Mesendoderm (in vitro differentiated cells): ENCODE data around the gene PRDM16.

Experiments used
- DNase-seq: peaks from one replicate; pipeline ENCODE4 v3.0.0; 2013
- H2AK5ac ChIP-seq: 2 replicates; pipeline ENCODE4 v1.6.1; 2013; ENCODE audit warnings: low read length, inconsistent platforms
- H2BK120ac ChIP-seq: 2 replicates; pipeline ENCODE4 v1.6.1; 2013; ENCODE audit warnings: low read depth, mild to moderate bottlenecking, low read length, moderate library complexity, mixed read lengths
- H2BK15ac ChIP-seq: replicated peaks from 2 replicates; pipeline ENCODE4 v1.6.1; 2013; ENCODE audit warnings: low read depth, mild to moderate bottlenecking, moderate library complexity
- H2BK5ac ChIP-seq: 2 replicates; pipeline ENCODE4 v1.6.1; 2013; ENCODE audit warnings: low read length, inconsistent platforms
- H3K18ac ChIP-seq: 2 replicates; pipeline ENCODE4 v1.6.1; 2013; ENCODE audit warnings: mild to moderate bottlenecking, low read length, mixed read lengths
- H3K23ac ChIP-seq: one replicate; pipeline ENCODE4 v1.6.1; 2013; ENCODE audit warnings: low read length
- H3K27ac ChIP-seq: 2 replicates; pipeline ENCODE4 v1.5.1; 2013; ENCODE audit warnings: low read depth, mild to moderate bottlenecking, inconsistent platforms, low read length, moderate library complexity
- H3K27me3 ChIP-seq: 2 replicates; pipeline ENCODE4 v1.6.1; 2013; ENCODE audit warnings: low read length, control low read depth, mild to moderate bottlenecking, inconsistent platforms; ENCODE audit not compliant: insufficient read depth, poor library complexity
- H3K36me3 ChIP-seq: 2 replicates; pipeline ENCODE4 v1.6.1; 2013; ENCODE audit warnings: low read length, inconsistent platforms; ENCODE audit not compliant: control insufficient read depth, insufficient read depth
- H3K4ac ChIP-seq: one replicate; pipeline ENCODE4 v1.6.1; 2013; ENCODE audit warnings: low read depth, mild to moderate bottlenecking, low read length, moderate library complexity
- H3K4me1 ChIP-seq: 2 replicates; pipeline ENCODE4 v1.6.1; 2013; ENCODE audit warnings: low read depth, low read length, inconsistent platforms; ENCODE audit not compliant: control insufficient read depth
- H3K4me2 ChIP-seq: 2 replicates; pipeline ENCODE4 v1.6.1; 2013; ENCODE audit warnings: low read length
- H3K4me3 ChIP-seq: 2 replicates; pipeline ENCODE4 v1.5.1; 2013; ENCODE audit warnings: mild to moderate bottlenecking, low read length
- H3K56ac ChIP-seq: one replicate; pipeline ENCODE4 v1.6.1; 2013; ENCODE audit warnings: low read length
- H3K79me1 ChIP-seq: 2 replicates; pipeline ENCODE4 v1.6.1; 2013; ENCODE audit warnings: low read length, inconsistent platforms
- H3K79me2 ChIP-seq: 2 replicates; pipeline ENCODE4 v1.6.1; 2013; ENCODE audit warnings: mild to moderate bottlenecking, low read length; ENCODE audit not compliant: control insufficient read depth, insufficient read depth
- H3K9ac ChIP-seq: 2 replicates; pipeline ENCODE4 v1.6.1; 2013; ENCODE audit warnings: low read length, inconsistent platforms
- H4K5ac ChIP-seq: one replicate; pipeline ENCODE4 v1.6.1; 2013; ENCODE audit warnings: low read length
- H4K8ac ChIP-seq: one replicate; pipeline ENCODE4 v1.6.1; 2013; ENCODE audit warnings: low read depth, mild to moderate bottlenecking, control low read depth, low read length, moderate library complexity
- WGBS: extraction: QIAGEN DNeasy Blood & Tissue Kit; methylation state at CpG from one replicate; pipeline ENCODE4 v1.1.7; 2013; ENCODE audit warnings: low lambda C conversion rate, missing lambda C conversion rate; ENCODE audit not compliant: insufficient coverage; ENCODE audit errors: extremely low coverage; 5-methylcytosine and 5-hydroxymethylcytosine counted together

Gene PRDM16

DNA sequence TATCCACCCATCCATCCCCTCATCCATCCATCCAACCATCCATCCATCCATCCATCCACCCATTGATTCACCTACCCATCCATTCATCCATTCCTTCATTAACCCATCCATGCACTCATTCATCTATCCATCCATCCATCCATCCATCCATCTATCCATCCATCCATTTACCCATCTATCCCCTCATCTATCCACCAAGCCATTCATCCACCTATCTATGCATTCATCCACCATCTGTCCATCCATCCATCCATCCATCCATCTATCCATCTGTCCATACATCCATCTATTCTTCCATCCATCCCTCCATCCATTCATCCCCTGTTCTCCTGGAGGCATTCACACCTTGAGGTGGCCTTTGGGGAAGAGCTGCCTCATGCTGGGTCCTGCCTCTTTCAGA lies 107.0 kb downstream of the PRDM16 start:
- no peak overlapping the region for H3K4me2 ChIP-seq
- no peak overlapping the region for H3K18ac ChIP-seq
- no peak overlapping the region for H2BK5ac ChIP-seq
- no peak overlapping the region for H4K8ac ChIP-seq
- no peak for DNase-seq
- no peak overlapping the region for H2BK15ac ChIP-seq
- no peak overlapping the region for H4K5ac ChIP-seq
- no peaks in the 10 kb centered on the region for H3K27me3 ChIP-seq
- no peak overlapping the region for H3K56ac ChIP-seq
- H3K4ac ChIP-seq = no peak overlapping the region
- H2AK5ac ChIP-seq = no peak overlapping the region
- H3K79me1 ChIP-seq = no peaks in the 10 kb centered on the region
- no peak overlapping the region for H2BK120ac ChIP-seq
- no peak overlapping the region for H3K27ac ChIP-seq
- H3K36me3 ChIP-seq = no peaks in the 10 kb centered on the region
- no peaks in the 10 kb centered on the region for H3K4me1 ChIP-seq
- H3K9ac ChIP-seq = no peak overlapping the region
- H3K79me2 ChIP-seq = no peaks in the 10 kb centered on the region
- H3K4me3 ChIP-seq = no peak overlapping the region
- H3K23ac ChIP-seq = no peak overlapping the region

DNA sequence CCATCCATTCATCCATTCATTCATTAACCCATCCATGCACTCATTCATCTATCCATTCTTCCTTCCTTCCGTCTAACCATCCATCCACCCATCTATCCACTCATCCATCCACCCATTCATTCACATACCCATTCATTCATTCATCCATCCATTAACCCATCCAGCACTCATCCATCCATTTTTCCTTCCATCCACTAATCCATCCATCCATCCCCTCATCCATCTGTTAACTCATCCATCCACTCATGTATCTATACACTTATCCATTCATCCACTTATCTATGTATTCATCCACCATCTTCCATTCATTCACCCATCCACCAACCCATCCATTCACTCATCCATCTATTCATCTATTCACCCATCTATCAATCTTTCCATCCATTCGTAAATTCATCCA lies 107.8 kb downstream of the PRDM16 start:
- DNase-seq = no peak
- Histone ChIP-seq H2BK120ac (no peak overlapping the region), H3K23ac (no peak overlapping the region), H3K27ac (no peak overlapping the region), H4K5ac (no peak overlapping the region), H3K36me3 (no peaks in the 10 kb centered on the region), H2BK5ac (no peak overlapping the region), H2BK15ac (no peak overlapping the region), H3K4me1 (no peaks in the 10 kb centered on the region), H3K79me1 (no peaks in the 10 kb centered on the region), H3K9ac (no peak overlapping the region), H4K8ac (no peak overlapping the region), H3K56ac (no peak overlapping the region), H3K27me3 (no peaks in the 10 kb centered on the region), H2AK5ac (no peak overlapping the region), H3K4me2 (no peak overlapping the region), H3K18ac (no peak overlapping the region), H3K79me2 (no peaks in the 10 kb centered on the region), H3K4ac (no peak overlapping the region), H3K4me3 (no peak overlapping the region)
- WGBS = 100% methylated on average over 2 of the region's 2 CpGs

DNA sequence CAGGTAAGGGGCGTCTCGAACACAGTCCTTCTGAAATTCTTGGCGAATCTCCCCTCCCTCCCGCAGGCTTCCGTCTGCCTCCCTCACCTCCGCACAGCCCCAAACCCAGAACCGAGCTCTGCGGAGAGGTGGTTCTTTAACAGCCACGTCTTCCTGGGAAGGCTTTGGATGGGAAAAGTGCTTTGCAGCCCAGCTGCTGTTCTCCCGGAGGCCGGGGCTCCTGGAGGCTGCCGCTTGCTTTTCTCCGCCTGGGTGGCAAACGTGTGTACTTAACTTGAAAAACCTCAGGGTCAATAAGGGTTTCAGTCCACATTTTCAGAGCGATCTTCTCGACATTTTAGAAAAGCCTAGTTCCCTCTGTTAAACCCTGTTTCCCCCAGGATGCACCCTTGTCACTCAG lies 109.3 kb downstream of the PRDM16 start:
- no peak overlapping the region for H3K18ac ChIP-seq
- H3K79me1 ChIP-seq = no peaks in the 10 kb centered on the region
- H3K56ac ChIP-seq = no peak overlapping the region
- no peak overlapping the region for H2BK15ac ChIP-seq
- no peak overlapping the region for H4K5ac ChIP-seq
- H2BK120ac ChIP-seq = no peak overlapping the region
- WGBS = no CpG with 5 or more reads among the region's 16 CpGs
- no peaks in the 10 kb centered on the region for H3K4me1 ChIP-seq
- H3K27me3 ChIP-seq = no peaks in the 10 kb centered on the region
- H2AK5ac ChIP-seq = no peak overlapping the region
- H2BK5ac ChIP-seq = no peak overlapping the region
- no peak overlapping the region for H3K4me2 ChIP-seq
- H3K4me3 ChIP-seq = no peak overlapping the region
- no peak overlapping the region for H4K8ac ChIP-seq
- DNase-seq = no peak
- no peak overlapping the region for H3K23ac ChIP-seq
- no peaks in the 10 kb centered on the region for H3K36me3 ChIP-seq
- no peaks in the 10 kb centered on the region for H3K79me2 ChIP-seq
- H3K9ac ChIP-seq = no peak overlapping the region
- no peak overlapping the region for H3K4ac ChIP-seq
- H3K27ac ChIP-seq = no peak overlapping the region

DNA sequence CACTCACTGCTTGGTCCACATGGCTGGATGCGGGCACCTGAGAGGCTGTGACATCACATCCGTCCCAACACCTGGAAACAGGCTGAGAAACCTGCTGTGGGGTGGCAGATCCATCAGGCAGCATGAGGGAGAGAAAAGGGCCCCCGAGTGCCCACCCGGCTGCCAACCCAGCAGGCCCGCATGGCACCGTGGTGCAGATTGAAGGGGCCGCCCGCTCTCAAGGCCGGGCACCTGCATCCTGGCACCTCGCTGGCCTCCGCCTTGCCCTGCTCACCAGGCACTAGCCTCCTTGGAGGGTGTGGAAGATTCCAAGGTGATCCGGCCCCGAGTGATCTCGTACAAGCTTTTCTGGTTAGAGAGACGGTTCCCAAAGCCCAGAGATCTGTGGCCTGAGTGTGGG lies 110.5 kb downstream of the PRDM16 start:
- H4K8ac ChIP-seq = no peak overlapping the region
- H3K36me3 ChIP-seq = no peaks in the 10 kb centered on the region
- no peaks in the 10 kb centered on the region for H3K79me2 ChIP-seq
- no CpG with 5 or more reads among the region's 15 CpGs for WGBS
- H3K9ac ChIP-seq = no peak overlapping the region
- H2BK15ac ChIP-seq = no peak overlapping the region
- no peaks in the 10 kb centered on the region for H3K27me3 ChIP-seq
- H3K18ac ChIP-seq = no peak overlapping the region
- H4K5ac ChIP-seq = no peak overlapping the region
- H3K4me3 ChIP-seq = no peak overlapping the region
- no peaks in the 10 kb centered on the region for H3K79me1 ChIP-seq
- no peak overlapping the region for H2AK5ac ChIP-seq
- H2BK5ac ChIP-seq = no peak overlapping the region
- H3K56ac ChIP-seq = no peak overlapping the region
- no peak overlapping the region for H3K27ac ChIP-seq
- no peak overlapping the region for H3K23ac ChIP-seq
- no peaks in the 10 kb centered on the region for H3K4me1 ChIP-seq
- H3K4me2 ChIP-seq = no peak overlapping the region
- DNase-seq = no peak
- no peak overlapping the region for H3K4ac ChIP-seq
- no peak overlapping the region for H2BK120ac ChIP-seq

DNA sequence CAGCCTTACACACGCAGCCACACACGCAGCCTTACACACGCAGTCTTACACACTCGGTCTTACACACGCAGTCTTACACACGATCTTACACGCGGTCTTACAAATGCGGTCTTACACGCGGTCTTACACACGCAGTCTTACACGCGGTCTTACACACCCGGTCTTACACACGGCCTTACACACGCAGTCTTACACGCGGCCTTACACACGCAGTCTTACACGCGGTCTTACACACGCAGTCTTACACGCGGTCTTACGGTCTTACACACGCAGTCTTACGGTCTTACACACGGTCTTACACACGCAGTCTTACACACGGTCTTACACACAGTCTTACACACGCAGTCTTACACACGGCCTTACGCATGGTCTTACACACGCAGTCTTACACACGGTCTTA lies 111.9 kb downstream of the PRDM16 start:
- Histone ChIP-seq H3K23ac (no peak overlapping the region), H2AK5ac (no peak overlapping the region), H3K27ac (no peak overlapping the region), H3K36me3 (no peaks in the 10 kb centered on the region), H4K5ac (no peak overlapping the region), H3K79me1 (no peaks in the 10 kb centered on the region), H3K4ac (no peak overlapping the region), H3K4me2 (no peak overlapping the region), H3K56ac (no peak overlapping the region), H3K18ac (no peak overlapping the region), H3K4me3 (no peak overlapping the region), H4K8ac (no peak overlapping the region), H3K79me2 (no peaks in the 10 kb centered on the region), H2BK15ac (no peak overlapping the region), H3K4me1 (no peaks in the 10 kb centered on the region), H2BK120ac (no peak overlapping the region), H2BK5ac (no peak overlapping the region), H3K27me3 (no peaks in the 10 kb centered on the region), H3K9ac (no peak overlapping the region)
- no CpG with 5 or more reads among the region's 36 CpGs for WGBS
- no peak for DNase-seq

DNA sequence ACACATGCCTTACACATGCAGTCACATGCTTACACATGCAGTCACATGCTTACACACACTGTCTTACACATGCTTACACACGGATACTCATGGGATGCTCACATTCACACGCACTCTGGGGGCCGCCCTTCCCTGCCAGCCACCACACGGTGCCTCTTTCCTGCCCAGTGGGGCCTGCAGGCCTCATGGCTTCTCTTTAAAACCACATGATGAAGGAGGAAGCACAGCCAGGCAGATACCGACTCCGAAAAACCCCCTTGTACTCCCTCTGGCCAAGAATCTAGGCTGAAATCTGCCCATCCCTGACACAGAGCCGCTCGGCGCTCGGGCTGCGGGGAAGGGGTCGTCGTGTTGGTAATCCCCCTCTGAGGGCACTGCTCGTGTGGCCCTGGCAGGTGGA lies 113.0 kb downstream of the PRDM16 start:
- H2BK15ac ChIP-seq = no peak overlapping the region
- no peaks in the 10 kb centered on the region for H3K27me3 ChIP-seq
- H3K9ac ChIP-seq = no peak overlapping the region
- H2AK5ac ChIP-seq = no peak overlapping the region
- WGBS = no CpG with 5 or more reads among the region's 14 CpGs
- no peak overlapping the region for H2BK5ac ChIP-seq
- H3K4me1 ChIP-seq = no peaks in the 10 kb centered on the region
- H3K27ac ChIP-seq = no peak overlapping the region
- no peak overlapping the region for H3K4ac ChIP-seq
- no peak overlapping the region for H3K56ac ChIP-seq
- H3K4me3 ChIP-seq = no peak overlapping the region
- H4K5ac ChIP-seq = no peak overlapping the region
- H3K79me2 ChIP-seq = no peaks in the 10 kb centered on the region
- no peak overlapping the region for H3K4me2 ChIP-seq
- no peaks in the 10 kb centered on the region for H3K79me1 ChIP-seq
- no peak overlapping the region for H3K23ac ChIP-seq
- no peak overlapping the region for H2BK120ac ChIP-seq
- H3K36me3 ChIP-seq = no peaks in the 10 kb centered on the region
- DNase-seq = no peak
- H4K8ac ChIP-seq = no peak overlapping the region
- no peak overlapping the region for H3K18ac ChIP-seq
